ENCODE measurements around the gene ZNF138.

GRCh38 chr7:64775289-64775688, 18.9 kb upstream of the ZNF138 start:
- TF ChIP-seq CTCF (IDR thresholded peaks at IDR 0.05; ENCODE audit: poor library complexity, severe bottlenecking): no peak
- TF ChIP-seq POLR2AphosphoS5 (IDR thresholded peaks at IDR 0.05): no peak
- TF ChIP-seq REST (IDR thresholded peaks at IDR 0.05; ENCODE audit: borderline replicate concordance): no peak
- TF ChIP-seq SMC3 (conservative IDR thresholded peaks at IDR 0.05; ENCODE audit: poor library complexity): no peak
- no peak for TF ChIP-seq TAF1 (IDR thresholded peaks at IDR 0.05; ENCODE audit: low read depth)
- TF ChIP-seq RAD21 (conservative IDR thresholded peaks at IDR 0.05): no peak

All from neural cell (in vitro differentiated cells).